Aorta (tissue), 5 donors: Measurements from ENCODE around the gene CCR9. TPM values are rescaled to one million over a fixed set of nuclear protein-coding genes. Genes with fewer than 3 reads are reported as not detected.

ENCODE experiments used
- ATAC-seq: fragments of 200-7000 bp; cut with Tn5 transposase; one replicate; pipeline ENCODE4 v1.9.1; 2022; ENCODE audit warnings: moderate library complexity; ENCODE audit not compliant: low FRiP score
- DNase-seq, 2 donors: peaks; one replicate each; pipeline ENCODE4 v3.0.0-alpha.2; 2020
- H3K27ac ChIP-seq, 2 donors: one replicate each; pipeline ENCODE4 v1.5.1; 2013; ENCODE audit warnings: low read length in 2 of 2, mild to moderate bottlenecking in 2 of 2, moderate library complexity in 2 of 2, control low read depth in 1 of 2, inconsistent platforms in 1 of 2, low read depth in 1 of 2
- H3K27me3 ChIP-seq, 2 donors: one replicate each; pipeline ENCODE4 v1.6.1; 2013; ENCODE audit warnings: control low read depth in 1 of 2, low read length in 1 of 2, mild to moderate bottlenecking in 1 of 2, moderate library complexity in 1 of 2; ENCODE audit not compliant: insufficient read depth in 2 of 2, control insufficient read depth in 1 of 2
- H3K36me3 ChIP-seq, 2 donors: one replicate each; pipeline ENCODE4 v1.6.1; 2013; ENCODE audit warnings: control low read depth in 1 of 2, low read length in 1 of 2, mild to moderate bottlenecking in 1 of 2; ENCODE audit not compliant: insufficient read depth in 2 of 2, control insufficient read depth in 1 of 2
- H3K4me1 ChIP-seq, 2 donors: one replicate each; pipeline ENCODE4 v1.6.1; 2013; ENCODE audit warnings: low read length in 2 of 2, control low read depth in 1 of 2, mild to moderate bottlenecking in 1 of 2, moderate library complexity in 1 of 2; ENCODE audit not compliant: insufficient read depth in 2 of 2, control insufficient read depth in 1 of 2
- H3K4me3 ChIP-seq, 2 donors: one replicate each; pipeline ENCODE4 v1.5.1; 2013; ENCODE audit warnings: low read length in 2 of 2, control low read depth in 1 of 2, mild to moderate bottlenecking in 1 of 2
- H3K9me3 ChIP-seq: one replicate; pipeline ENCODE4 v1.6.1; 2013; ENCODE audit warnings: mild to moderate bottlenecking, low read length; ENCODE audit not compliant: control insufficient read depth
- WGBS, 2 donors: extraction: QIAGEN DNeasy Blood & Tissue Kit; methylation state at CpG; one replicate each; pipeline ENCODE4 v1.1.7; 2013; 5-methylcytosine and 5-hydroxymethylcytosine counted together
- intact Hi-C, 2 donors: fragments of 100-400 bp; cut with DNase I; formaldehyde crosslinking; loops; one replicate each; pipeline versions ENCODE4 v1.14.2 to v1.15.0; 2022
- polyA plus RNA-seq, 2 donors: library from polyadenylated mRNA; stranded (reverse); fragments of 200-250 nt; gene quantifications; one replicate each; pipeline ENCODE4 v1.2.3, GENCODE V29; 2013
- total RNA-seq, 2 donors: library from RNA; stranded (reverse); fragmentation: NEBNext Ultra II Directional; extraction: Animal tissue kit (Norgen Biotek cat#: 25700); gene quantifications; one replicate each; pipeline ENCODE4 v1.2.1, GENCODE V29; 2021
- donor health status: healthy with polysubstance abuse.
- donor health status: Bipolar disorder and iron deficiency.
- donor health status: DM: no; HTN: no; CAD: no.
- donor health status: DM: no; HTN: no; CAD: no.
- donor health status: DM: yes; HTN: yes; CAD: no.

CCR9 gene
- total and polyA plus RNA-seq, 4 donors = 0.25 TPM; not detected in 3

DNA sequence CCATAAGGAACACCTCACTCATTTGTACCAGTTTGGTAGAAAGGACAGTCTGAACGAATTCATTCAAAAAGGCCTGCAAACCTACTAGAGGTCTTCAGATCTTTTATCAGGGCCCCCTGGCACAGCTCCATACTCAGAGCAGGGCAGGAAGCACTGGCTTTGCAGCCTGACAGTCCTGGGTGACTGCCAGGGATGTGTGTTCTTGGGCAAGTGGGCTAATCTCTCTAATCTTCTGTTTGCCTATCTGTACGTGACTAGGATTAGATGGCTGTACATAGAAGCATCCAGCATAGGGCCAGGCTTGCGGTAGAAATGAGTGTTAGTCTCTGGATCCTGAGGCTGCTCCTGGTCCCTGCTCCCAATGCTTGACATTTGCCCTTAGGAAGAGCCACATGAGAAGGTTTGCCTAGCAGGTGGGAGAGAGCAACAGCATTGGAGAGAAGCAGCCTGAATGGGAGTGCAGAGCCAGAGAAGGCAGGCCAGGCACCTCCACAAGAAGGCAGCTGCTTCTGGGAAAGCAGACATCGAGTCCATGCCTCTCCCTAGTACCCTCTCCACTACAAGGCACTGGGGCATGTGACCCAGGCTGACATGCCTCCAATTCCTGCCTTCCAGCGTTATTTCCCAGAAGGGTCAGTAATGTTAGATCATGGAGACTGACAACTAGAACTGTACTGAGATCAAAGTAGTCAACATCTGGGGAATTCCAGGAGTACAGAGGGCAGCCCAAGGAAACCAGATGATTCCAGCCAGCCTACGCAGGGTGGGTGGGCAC lies 55.9 kb downstream of the CCR9 start:
- Histone ChIP-seq H3K36me3 (peaks cover 0 to 9% of the 10 kb centered on the region in 2 donors), H3K27me3 (no peaks in the 10 kb centered on the region), H3K4me3 (no peak overlapping the region), H3K4me1 (no peaks in the 10 kb centered on the region), H3K9me3 (no peaks in the 10 kb centered on the region), H3K27ac (peak overlapping the region in 1 of 2 donors; percentile 1)
- intact Hi-C loops = no loop called here
- ATAC-seq = no peak
- WGBS, 2 donors = 46 to 48% methylated on average over 6 of the region's 6 CpGs
- DNase-seq = no peak

DNA sequence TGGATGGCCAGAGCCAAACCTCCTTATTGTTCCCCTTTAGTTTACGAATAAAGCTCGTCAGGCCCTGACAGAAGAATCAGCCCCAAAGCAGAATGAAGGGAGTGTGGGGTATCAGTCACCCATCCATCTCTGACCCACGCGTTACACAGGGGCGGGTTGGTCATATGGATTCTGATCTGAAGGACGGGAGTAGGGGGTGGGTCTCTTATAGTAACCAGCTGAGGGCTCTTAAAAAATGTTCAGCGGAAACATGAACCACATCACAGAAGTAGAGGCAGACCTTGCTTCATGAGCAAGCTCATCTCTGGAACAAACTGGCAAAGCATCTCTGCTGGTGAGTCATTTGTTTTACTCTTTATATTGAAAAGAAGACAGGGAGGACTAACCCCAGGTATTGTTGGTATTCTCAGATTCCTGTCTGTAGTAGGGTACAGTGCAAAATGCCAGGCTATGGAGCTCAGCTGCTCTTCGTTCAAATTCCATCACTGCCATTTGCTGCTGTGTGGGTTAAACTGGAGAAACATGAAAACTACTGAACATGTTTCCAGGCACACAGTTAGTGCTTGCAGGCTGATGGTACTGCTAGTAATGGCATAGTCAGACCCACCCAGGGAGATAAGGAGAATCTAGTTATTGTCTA lies 57.0 kb downstream of the CCR9 start, which contains the start of gene CXCR6:
CXCR6 (plus strand) TSS at position 258 of the 640 bp plus-strand sequence. CDS start 3,018 bp downstream, outside the sequence.
- Histone ChIP-seq H3K27me3 (no peaks in the 10 kb centered on the region), H3K4me1 (no peaks in the 10 kb centered on the region), H3K36me3 (peaks cover 0 to 7% of the 10 kb centered on the region in 2 donors), H3K27ac (peak within 1 kb of the TSS in 1 of 2 donors; percentile 1), H3K4me3 (no peak within 1 kb of the TSS), H3K9me3 (no peaks in the 10 kb centered on the region)
- 91% methylated on average over 8 of the region's 8 CpGs for WGBS, 2 donors
- DNase-seq (no peak), ATAC-seq (no peak)
- intact Hi-C loops = no loop called here

DNA sequence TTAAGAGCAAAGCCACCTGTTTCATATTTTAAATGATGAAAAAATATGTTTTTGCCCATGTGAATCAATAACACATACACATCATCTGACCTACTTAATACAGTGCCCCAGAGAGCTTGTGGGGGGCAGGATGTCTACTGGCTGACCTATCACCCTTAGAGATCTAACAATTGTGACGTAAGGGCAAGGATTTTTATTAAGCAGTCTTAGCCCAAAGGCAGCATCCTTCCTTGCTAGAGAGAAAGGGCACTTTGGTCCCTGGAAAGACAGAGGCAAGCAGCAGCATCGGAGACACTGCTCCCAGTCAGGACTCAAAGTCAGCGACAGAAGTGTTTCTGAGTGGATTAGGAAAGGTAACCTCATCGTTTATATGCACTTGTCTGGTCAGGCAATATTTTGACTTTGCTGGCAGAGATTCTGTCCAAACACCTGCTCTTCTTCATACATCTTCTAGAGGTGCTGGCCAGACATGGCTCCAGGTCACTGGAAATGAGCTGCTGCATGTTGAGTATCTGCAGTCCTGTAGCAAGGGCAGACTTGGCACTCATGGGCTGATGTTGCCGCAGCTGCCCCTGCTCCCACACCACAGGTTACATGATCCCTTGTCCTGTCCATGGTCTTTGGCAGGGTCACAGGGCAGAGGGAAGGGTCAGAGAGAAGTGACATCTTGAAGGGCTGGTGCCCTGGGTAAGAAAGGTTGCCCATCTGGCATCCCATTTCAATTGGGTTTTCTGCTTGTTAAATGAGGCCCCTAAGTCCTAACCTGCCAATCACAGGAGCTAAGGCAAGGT lies 58.7 kb downstream of the CCR9 start:
- Histone ChIP-seq H3K4me1 (no peaks in the 10 kb centered on the region), H3K4me3 (no peak overlapping the region), H3K36me3 (peaks cover 0 to 7% of the 10 kb centered on the region in 2 donors), H3K27me3 (no peaks in the 10 kb centered on the region), H3K9me3 (no peaks in the 10 kb centered on the region), H3K27ac (no peak overlapping the region)
- intact Hi-C loops = loop anchor here in 1 of 2 donors (5.0 kb wide), 1 partner anchor 52 kb away; the partner anchor contains the start of gene FYCO1
- DNase-seq (no peak), ATAC-seq (no peak)
- 94% methylated on average over 5 of the region's 5 CpGs for WGBS, 2 donors

DNA sequence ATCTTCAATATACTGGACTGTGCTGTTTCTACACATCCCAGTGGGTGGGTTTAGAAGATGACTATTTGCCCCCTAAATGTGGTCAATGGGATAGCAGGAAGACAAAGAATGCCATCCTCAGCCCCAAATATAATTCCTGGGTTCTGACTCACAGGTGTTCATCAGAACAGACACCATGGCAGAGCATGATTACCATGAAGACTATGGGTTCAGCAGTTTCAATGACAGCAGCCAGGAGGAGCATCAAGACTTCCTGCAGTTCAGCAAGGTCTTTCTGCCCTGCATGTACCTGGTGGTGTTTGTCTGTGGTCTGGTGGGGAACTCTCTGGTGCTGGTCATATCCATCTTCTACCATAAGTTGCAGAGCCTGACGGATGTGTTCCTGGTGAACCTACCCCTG lies 60.0 kb downstream of the CCR9 start:
- no peak for ATAC-seq
- no peak for DNase-seq
- Histone ChIP-seq H3K27me3 (no peaks in the 10 kb centered on the region), H3K27ac (no peak overlapping the region), H3K4me3 (no peak overlapping the region), H3K9me3 (no peaks in the 10 kb centered on the region), H3K4me1 (peaks cover 0 to 3% of the 10 kb centered on the region in 2 donors), H3K36me3 (peaks cover 0 to 8% of the 10 kb centered on the region in 2 donors)
- intact Hi-C loops = loop anchor here in 1 of 2 donors (5.0 kb wide), 1 partner anchor 51 kb away; the partner anchor contains the start of gene FYCO1
- 94 to 100% methylated on average over 1 of the region's 1 CpG for WGBS, 2 donors

DNA sequence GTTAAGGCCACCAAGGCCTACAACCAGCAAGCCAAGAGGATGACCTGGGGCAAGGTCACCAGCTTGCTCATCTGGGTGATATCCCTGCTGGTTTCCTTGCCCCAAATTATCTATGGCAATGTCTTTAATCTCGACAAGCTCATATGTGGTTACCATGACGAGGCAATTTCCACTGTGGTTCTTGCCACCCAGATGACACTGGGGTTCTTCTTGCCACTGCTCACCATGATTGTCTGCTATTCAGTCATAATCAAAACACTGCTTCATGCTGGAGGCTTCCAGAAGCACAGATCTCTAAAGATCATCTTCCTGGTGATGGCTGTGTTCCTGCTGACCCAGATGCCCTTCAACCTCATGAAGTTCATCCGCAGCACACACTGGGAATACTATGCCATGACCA lies 60.5 kb downstream of the CCR9 start:
- no peak for ATAC-seq
- no peak overlapping the region for H3K4me3 ChIP-seq
- peaks cover 0 to 3% of the 10 kb centered on the region in 2 donors for H3K4me1 ChIP-seq
- no peaks in the 10 kb centered on the region for H3K9me3 ChIP-seq
- no peaks in the 10 kb centered on the region for H3K27me3 ChIP-seq
- intact Hi-C loops = loop anchor here in 1 of 2 donors (5.0 kb wide), 1 partner anchor 50 kb away; the partner anchor contains the start of gene FYCO1
- H3K36me3 ChIP-seq = peaks cover 4 to 12% of the 10 kb centered on the region in 2 donors
- H3K27ac ChIP-seq = peak overlapping the region in 1 of 2 donors; percentile 6
- 95 to 100% methylated on average over 3 of the region's 3 CpGs for WGBS, 2 donors
- no peak for DNase-seq

DNA sequence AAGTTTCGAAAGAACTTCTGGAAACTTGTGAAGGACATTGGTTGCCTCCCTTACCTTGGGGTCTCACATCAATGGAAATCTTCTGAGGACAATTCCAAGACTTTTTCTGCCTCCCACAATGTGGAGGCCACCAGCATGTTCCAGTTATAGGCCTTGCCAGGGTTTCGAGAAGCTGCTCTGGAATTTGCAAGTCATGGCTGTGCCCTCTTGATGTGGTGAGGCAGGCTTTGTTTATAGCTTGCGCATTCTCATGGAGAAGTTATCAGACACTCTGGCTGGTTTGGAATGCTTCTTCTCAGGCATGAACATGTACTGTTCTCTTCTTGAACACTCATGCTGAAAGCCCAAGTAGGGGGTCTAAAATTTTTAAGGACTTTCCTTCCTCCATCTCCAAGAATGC lies 61.0 kb downstream of the CCR9 start:
- 87 to 93% methylated on average over 3 of the region's 3 CpGs for WGBS, 2 donors
- Histone ChIP-seq H3K4me1 (peaks cover 0 to 3% of the 10 kb centered on the region in 2 donors), H3K36me3 (peaks cover 5 to 12% of the 10 kb centered on the region in 2 donors), H3K27ac (peak overlapping the region in 1 of 2 donors; percentile 62), H3K27me3 (no peaks in the 10 kb centered on the region), H3K9me3 (no peaks in the 10 kb centered on the region), H3K4me3 (no peak overlapping the region)
- intact Hi-C loops = loop anchor here in 1 of 2 donors (5.0 kb wide), 1 partner anchor 50 kb away; the partner anchor contains the start of gene FYCO1
- DNase-seq (no peak), ATAC-seq (no peak)

DNA sequence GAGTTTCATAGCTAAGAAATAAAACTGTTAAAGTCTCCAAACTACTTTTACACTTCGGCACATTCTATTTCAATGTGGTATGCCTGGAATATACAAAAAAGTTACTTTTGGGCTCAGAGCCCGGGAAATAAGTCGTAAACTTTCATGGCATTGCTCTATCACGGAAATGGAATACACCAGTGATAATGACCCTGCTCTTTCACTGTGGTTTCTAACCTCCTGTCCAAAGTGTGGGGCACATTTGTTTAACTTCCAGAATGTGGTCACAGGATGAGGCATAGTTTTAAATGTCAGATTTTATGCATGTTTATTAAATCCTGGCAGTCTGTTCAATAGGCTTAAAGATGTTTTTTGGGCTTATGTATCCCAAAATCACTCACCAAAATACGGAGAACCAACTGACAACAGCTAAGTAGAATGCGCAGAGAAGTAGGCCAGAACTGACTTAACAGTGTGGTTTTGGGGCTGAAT lies 62.0 kb downstream of the CCR9 start:
- ATAC-seq (no peak), DNase-seq (no peak)
- 11 to 20% methylated on average over 6 of the region's 6 CpGs for WGBS, 2 donors
- no peak overlapping the region for H3K4me3 ChIP-seq
- H3K9me3 ChIP-seq = no peaks in the 10 kb centered on the region
- intact Hi-C loops = loop anchor here in 1 of 2 donors (5.0 kb wide), 1 partner anchor 49 kb away; the partner anchor contains the start of gene FYCO1
- peaks cover 8 to 12% of the 10 kb centered on the region in 2 donors for H3K36me3 ChIP-seq
- peaks cover 0 to 3% of the 10 kb centered on the region in 2 donors for H3K4me1 ChIP-seq
- peak overlapping the region in 1 of 2 donors; percentile 26 for H3K27ac ChIP-seq
- no peaks in the 10 kb centered on the region for H3K27me3 ChIP-seq

DNA sequence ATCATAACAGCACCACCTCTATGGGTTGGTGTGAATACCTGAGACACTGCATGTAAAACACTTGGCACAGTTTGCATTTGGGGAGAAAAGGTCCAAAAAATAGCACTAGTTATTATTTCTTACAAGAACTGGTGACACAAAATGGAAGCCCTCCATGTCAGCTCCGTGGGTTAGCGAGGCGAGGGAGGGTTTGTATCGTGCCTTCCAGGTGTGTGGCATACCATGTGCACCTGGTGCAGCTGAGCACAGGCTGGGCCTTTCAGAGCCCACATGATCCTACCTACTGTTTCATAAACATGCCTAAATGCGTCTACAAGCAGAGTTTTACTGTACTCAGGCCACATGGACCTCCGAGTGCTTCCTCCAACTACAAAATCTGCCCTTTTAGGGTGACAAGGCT lies 62.5 kb downstream of the CCR9 start:
- Histone ChIP-seq H3K9me3 (no peaks in the 10 kb centered on the region), H3K4me3 (no peak overlapping the region), H3K27me3 (no peaks in the 10 kb centered on the region), H3K27ac (peak overlapping the region in 1 of 2 donors; percentile 21), H3K36me3 (peaks cover 8 to 12% of the 10 kb centered on the region in 2 donors), H3K4me1 (peaks cover 0 to 3% of the 10 kb centered on the region in 2 donors)
- ATAC-seq (no peak), DNase-seq (peak in 1 of 2 donors; percentile 50)
- 83 to 86% methylated on average over 6 of the region's 6 CpGs for WGBS, 2 donors
- intact Hi-C loops = loop anchor here in 1 of 2 donors (5.0 kb wide), 1 partner anchor 48 kb away; the partner anchor contains the start of gene FYCO1
